BJ (cell line): ENCODE measurements around the gene CELF5. TPM values are rescaled to one million over a fixed set of nuclear protein-coding genes. Genes with fewer than 3 reads are reported as not detected.

Experiments
- CTCF ChIA-PET: fragments of 350-600 bp; formaldehyde crosslinking; extraction: SDS; loops from one replicate; lab custom pipeline; 2021; ENCODE audit warnings: antibody characterized with exemption, inconsistent platforms; lab: Yijun Ruan, JAX
- POLR2A ChIA-PET: fragments of 300-600 bp; sonication (Branson Sonifier 250); formaldehyde crosslinking; extraction: SDS; loops from one replicate; lab custom pipeline; 2021; ENCODE audit warnings: antibody characterized with exemption; lab: Charles Lee
- DNase-seq: peaks from one replicate; pipeline ENCODE4 v3.0.0-alpha.2; 2011; ENCODE audit warnings: low read depth
- H3K27me3 ChIP-seq: 2 replicates; pipeline ENCODE4 v1.6.0; 2011; ENCODE audit warnings: low read length; ENCODE audit not compliant: control insufficient read depth, insufficient read depth
- H3K36me3 ChIP-seq: 2 replicates; pipeline ENCODE4 v1.5.1; 2011; ENCODE audit warnings: low read length; ENCODE audit not compliant: control insufficient read depth, insufficient read depth
- H3K4me3 ChIP-seq: 2 replicates; pipeline ENCODE4 v1.5.1; 2011; ENCODE audit warnings: low read depth, mild to moderate bottlenecking, control low read depth, low read length
- CTCF ChIP-seq: IDR thresholded peaks from 2 replicates; pipeline ENCODE4 v1.5.1; 2011; ENCODE audit warnings: low read depth, mild to moderate bottlenecking, control low read depth, inconsistent platforms, low read length, moderate library complexity; ENCODE audit not compliant: insufficient read depth
- polyA plus RNA-seq: library from polyadenylated mRNA; depleted of rRNA; stranded (reverse); fragments of >200 nt; gene quantifications from 2 replicates; pipeline ENCODE4 v1.2.3, GENCODE V29; 2011

CELF5 gene
- polyA plus RNA-seq, 1 experiment, result 0.18 TPM

GRCh38 chr19:3225677-3226093 is 1.2 kb downstream of the CELF5 start:
- Histone ChIP-seq H3K36me3 (no peaks in the 10 kb centered on the region), H3K27me3 (peaks cover 23% of the 10 kb centered on the region), H3K4me3 (no peak overlapping the region)
- no peak for DNase-seq
- no peak for TF ChIP-seq CTCF
- CTCF ChIA-PET, result no interaction called here
- POLR2A ChIA-PET, result no interaction called here

GRCh38 chr19:3227054-3227626 is 2.7 kb downstream of the CELF5 start:
- TF ChIP-seq CTCF, result no peak
- ChIA-PET POLR2A (no interaction called here), CTCF (no interaction called here)
- DNase-seq, result no peak
- peaks cover 24% of the 10 kb centered on the region for H3K27me3 ChIP-seq
- H3K4me3 ChIP-seq, result no peak overlapping the region
- H3K36me3 ChIP-seq, result no peaks in the 10 kb centered on the region

GRCh38 chr19:3229346-3229743 is 4.9 kb downstream of the CELF5 start:
- TF ChIP-seq CTCF, result no peak
- no peak overlapping the region for H3K4me3 ChIP-seq
- CTCF ChIA-PET, result interaction anchor here (0.8 to 1.1 kb wide), 2 partner anchors 10 to 42 kb away, joined by 3 to 4 read pairs; no protein-coding TSS in a partner anchor
- H3K36me3 ChIP-seq, result no peaks in the 10 kb centered on the region
- POLR2A ChIA-PET, result no interaction called here
- peaks cover 27% of the 10 kb centered on the region for H3K27me3 ChIP-seq
- no peak for DNase-seq

- Histone ChIP-seq H3K36me3 (no peaks in the 10 kb centered on the region), H3K27me3 (peaks cover 27% of the 10 kb centered on the region), H3K4me3 (no peak overlapping the region)
- ChIA-PET CTCF (interaction anchor here (0.8 to 1.1 kb wide), 3 partner anchors 8 to 41 kb away, joined by 3 to 4 read pairs (median 3); no protein-coding TSS in a partner anchor), POLR2A (no interaction called here)
- no peak for DNase-seq
- TF ChIP-seq CTCF, result no peak
These were observed 5.5 kb downstream of the CELF5 start for GRCh38 chr19:3229888-3230496.

- H3K36me3 ChIP-seq, result no peaks in the 10 kb centered on the region
- H3K27me3 ChIP-seq, result peaks cover 23% of the 10 kb centered on the region
- ChIA-PET POLR2A (no interaction called here), CTCF (no interaction called here)
- no peak overlapping the region for H3K4me3 ChIP-seq
- no peak for TF ChIP-seq CTCF
- no peak for DNase-seq
These were observed 6.8 kb downstream of the CELF5 start for GRCh38 chr19:3231288-3231687.
